ENCODE data around the gene AMBRA1.
"Not testable (repeated sequence)": the region's sequence is repeated elsewhere in the genome, so short reads cannot be mapped to it uniquely, and the experiment has no call there.

The AMBRA1 gene

GRCh38 chr11:46528445-46529094, 65.3 kb downstream of the AMBRA1 start:
- DNase-seq: no peak

GRCh38 chr11:46527591-46528130, 66.2 kb downstream of the AMBRA1 start:
- no peak for DNase-seq

GRCh38 chr11:46526216-46527215, 67.3 kb downstream of the AMBRA1 start:
- no peak for DNase-seq

DNA sequence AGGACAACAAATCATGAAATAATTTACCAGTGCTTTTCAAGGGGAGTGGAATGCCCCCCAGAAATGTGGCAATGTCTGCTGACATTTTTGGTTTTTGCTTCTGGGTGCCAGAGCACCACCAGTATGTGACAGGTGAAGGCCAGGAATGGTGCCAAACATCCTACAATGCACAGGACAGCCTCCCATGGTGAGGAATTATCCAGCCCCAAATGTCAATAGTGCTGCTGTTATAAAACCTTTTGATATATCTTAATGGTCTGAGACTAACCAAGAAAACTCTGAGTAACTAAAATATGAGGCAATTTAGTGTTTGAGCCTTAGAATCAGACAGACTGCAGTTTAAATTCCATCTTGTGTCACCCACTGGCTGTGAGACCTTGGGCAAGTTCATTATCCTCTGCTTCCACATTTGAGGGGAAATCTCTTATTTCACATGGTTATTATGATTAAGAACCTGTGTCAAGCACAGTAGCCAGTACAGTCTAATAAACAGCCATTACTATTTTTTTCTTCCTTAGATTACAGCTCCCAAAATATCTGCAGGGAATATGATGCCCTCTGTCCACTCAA, 69.5 kb downstream of the AMBRA1 start:
- no peak for DNase-seq

GRCh38 chr11:46523290-46523689, 70.5 kb downstream of the AMBRA1 start:
- DNase-seq: no peak

GRCh38 chr11:46522682-46523281, 71.0 kb downstream of the AMBRA1 start:
- DNase-seq: no peak

DNA sequence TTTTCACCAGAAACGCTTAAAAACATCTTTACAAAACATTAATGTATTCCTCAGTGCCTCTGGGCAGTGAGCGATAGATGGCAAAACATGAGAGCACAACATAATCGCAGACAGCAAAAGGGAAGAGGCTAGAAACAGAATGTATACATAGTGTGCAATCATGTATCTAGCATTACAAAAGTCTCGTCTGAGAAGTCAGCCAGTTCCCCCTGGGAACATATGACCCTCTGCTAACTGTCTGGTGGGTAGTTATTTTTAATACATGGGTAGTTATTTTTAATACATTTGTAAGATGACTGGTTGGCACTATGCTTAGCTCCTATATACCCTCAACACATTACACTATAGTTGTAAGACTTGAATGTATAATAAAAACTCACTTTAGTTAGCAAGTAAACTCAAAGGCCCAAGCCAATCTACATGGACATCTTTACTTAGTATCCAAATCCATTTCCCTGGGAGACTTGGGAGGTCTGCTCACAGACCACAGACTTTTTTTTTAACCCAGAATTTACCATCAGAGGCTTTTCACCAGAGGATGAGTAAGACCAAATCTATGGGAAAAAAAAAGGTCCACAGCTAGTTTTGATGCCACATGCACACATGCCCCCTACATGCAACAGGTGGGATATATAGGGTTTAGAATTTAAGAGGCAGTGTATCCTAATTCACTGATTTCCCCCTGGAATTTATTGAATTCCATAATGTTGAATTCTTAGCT, 71.7 kb downstream of the AMBRA1 start:
- DNase-seq: no peak

- DNase-seq: no peak
Observed at GRCh38 chr11:46520971-46521745, 72.7 kb downstream of the AMBRA1 start.

- DNase-seq: no peak
Observed at GRCh38 chr11:46519351-46519750, 74.5 kb downstream of the AMBRA1 start.

DNA sequence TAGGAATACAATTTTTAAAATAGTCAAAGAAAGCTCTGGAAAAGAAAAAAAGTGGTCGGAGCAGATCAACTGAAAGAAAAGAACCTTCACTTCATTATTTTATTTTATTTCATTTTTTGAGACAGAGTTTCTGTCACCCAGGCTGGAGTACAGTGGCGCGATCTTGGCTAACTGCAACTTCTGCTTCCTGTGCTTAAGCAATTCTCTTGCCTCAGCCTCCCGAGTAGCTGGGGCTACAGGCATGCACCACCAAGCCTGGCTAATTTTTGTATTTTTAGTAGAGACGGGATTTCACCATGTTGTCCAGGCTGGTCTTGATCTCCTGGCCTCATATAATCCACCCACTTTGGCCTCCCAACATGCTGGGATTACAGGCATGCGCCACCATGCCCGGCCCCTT, 74.9 kb downstream of the AMBRA1 start:
- not testable (repeated sequence) for DNase-seq

GRCh38 chr11:46514370-46514769, 79.5 kb downstream of the AMBRA1 start:
- DNase-seq: no peak

DNA sequence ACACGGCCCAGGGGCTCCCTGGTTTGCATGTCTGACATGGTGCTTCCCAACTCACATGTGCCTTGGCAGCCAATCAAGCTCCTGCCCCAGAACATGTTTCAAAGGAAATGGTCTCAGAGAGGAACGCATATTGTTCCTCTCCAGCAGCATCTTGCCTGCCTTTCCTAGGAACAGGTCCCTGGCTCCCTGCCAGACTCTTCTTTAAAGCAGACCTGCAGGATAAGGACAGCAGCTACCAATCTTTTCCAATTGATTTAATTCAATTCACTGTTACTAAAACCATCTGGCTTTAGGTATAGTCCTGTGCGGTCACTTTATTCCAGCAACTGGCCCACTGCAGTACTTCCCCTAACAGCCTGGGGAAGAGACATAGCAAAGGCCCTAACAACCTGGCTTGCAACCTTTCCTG, 79.9 kb downstream of the AMBRA1 start:
- DNase-seq: no peak

GRCh38 chr11:46512261-46512881, 81.5 kb downstream of the AMBRA1 start:
- DNase-seq: no peak

GRCh38 chr11:46511342-46511741, 82.5 kb downstream of the AMBRA1 start:
- DNase-seq: no peak

DNA sequence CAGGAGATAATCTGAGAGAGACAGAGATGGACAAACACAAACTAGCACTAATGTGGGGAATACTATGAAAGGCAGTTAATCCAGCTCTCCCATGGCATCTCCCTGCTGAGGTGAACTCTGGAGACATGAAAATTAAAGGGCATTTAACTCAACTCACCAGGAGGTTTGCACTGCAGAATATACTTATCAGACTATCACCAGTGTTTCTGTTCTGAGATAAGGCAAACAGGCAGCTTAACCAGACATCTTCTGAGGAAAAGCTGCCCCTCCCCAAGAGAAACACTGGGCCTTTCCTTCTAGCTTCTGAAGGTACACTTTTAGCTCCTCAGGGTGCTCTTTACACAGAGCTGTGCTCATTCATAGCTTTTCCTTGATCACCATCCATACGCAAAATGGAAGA, 85.5 kb downstream of the AMBRA1 start:
- no peak for DNase-seq

- DNase-seq: no peak
Observed at GRCh38 chr11:46506483-46506791, 87.4 kb downstream of the AMBRA1 start.

DNA sequence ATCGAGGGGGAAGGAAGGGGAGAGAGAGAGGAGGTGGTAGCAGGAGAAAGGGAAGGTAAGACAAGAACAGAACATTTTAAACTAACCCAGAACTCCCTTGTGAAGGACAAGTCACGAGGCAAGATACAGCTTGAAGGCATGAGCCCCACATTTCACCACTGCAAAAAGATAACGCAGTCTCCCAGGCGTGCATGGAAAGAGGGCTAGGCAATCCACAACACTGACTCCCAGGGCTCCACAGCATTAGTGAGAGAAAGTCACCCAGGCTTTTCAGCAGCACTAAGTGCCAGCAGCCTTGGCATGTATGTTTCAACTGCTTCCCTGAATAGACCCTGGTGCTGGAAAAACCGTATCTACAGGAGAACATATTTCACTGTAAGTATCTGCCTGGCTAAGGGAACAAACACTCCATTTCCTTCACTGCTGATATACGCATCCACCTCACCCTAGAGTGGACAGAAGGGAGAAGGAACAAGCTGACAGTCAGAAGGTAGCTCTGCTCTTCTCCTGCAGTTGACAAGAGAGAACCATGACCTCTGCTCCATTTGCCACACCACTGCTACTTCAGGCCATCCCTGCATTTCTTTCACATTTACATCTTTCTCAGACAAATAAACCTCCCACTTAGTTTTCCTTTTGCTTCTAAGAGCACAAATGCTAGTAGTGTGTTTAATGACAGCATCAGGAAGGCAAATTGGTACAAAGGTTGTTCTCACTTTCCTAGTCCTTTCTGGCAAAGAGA, 87.9 kb downstream of the AMBRA1 start:
- DNase-seq: no peak

GRCh38 chr11:46504817-46505613, 88.8 kb downstream of the AMBRA1 start:
- no peak for DNase-seq

- no peak for DNase-seq
Observed at GRCh38 chr11:46499821-46500220, 94.0 kb downstream of the AMBRA1 start.

DNA sequence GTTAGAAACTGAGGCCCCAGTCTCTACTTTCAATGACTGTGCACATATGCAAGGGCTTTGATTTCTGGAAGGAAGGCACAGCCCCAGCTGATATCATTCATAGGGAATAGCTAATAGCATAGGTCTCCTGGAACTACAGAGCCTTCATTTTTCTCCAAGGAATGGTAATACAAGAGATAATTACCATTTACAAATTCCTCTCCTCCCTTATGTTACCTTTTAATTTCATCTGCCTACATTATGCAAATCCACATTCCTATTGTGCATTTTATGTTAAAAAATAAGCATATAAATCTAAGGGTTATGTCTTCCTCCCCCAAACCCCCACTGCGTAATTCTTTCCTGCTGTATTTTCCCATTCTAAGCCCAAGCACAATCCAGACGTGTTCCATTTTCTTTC, 94.9 kb downstream of the AMBRA1 start:
- DNase-seq: no peak

Measured in stimulated activated naive CD4-positive, alpha-beta T cell (primary cell).